Muscle layer of colon (tissue), 2 donors: ENCODE measurements around the gene BUD13.

Experiments used
- H3K27ac ChIP-seq: one replicate; pipeline ENCODE4 v1.7.0; 2013; ENCODE audit warnings: low read depth, mild to moderate bottlenecking, low read length, moderate library complexity
- H3K27me3 ChIP-seq, 2 donors: one replicate each; pipeline ENCODE4 v1.7.0; 2013; ENCODE audit warnings: low read length in 2 of 2, mild to moderate bottlenecking in 2 of 2; ENCODE audit not compliant: insufficient read depth in 2 of 2, control insufficient read depth in 1 of 2
- H3K36me3 ChIP-seq: one replicate; pipeline ENCODE4 v1.7.0; 2013; ENCODE audit warnings: mild to moderate bottlenecking, low read length; ENCODE audit not compliant: insufficient read depth
- H3K4me1 ChIP-seq: one replicate; pipeline ENCODE4 v1.7.0; 2013; ENCODE audit warnings: mild to moderate bottlenecking, low read length; ENCODE audit not compliant: insufficient read depth
- H3K4me3 ChIP-seq, 2 donors: one replicate each; pipeline ENCODE4 v1.7.0; 2013; ENCODE audit warnings: low read length in 2 of 2, low read depth in 1 of 2, mild to moderate bottlenecking in 1 of 2, moderate library complexity in 1 of 2
- H3K9ac ChIP-seq: one replicate; pipeline ENCODE4 v1.7.0; 2013; ENCODE audit warnings: low read length
- H3K9me3 ChIP-seq: one replicate; pipeline ENCODE4 v1.7.0; 2013; ENCODE audit warnings: mild to moderate bottlenecking, low read length
- donor health status: abdominal sarcoma.
- donor health status: Adenocarcinoma of cecum.

BUD13 gene

GRCh38 chr11:116710001-116710674 lies 62.6 kb downstream of the BUD13 start:
- Histone ChIP-seq H3K27ac (no peak overlapping the region), H3K4me3 (no peak overlapping the region), H3K9ac (no peak overlapping the region), H3K36me3 (no peaks in the 10 kb centered on the region), H3K9me3 (no peaks in the 10 kb centered on the region), H3K4me1 (no peaks in the 10 kb centered on the region), H3K27me3 (peaks cover 0 to 6% of the 10 kb centered on the region in 2 donors)

GRCh38 chr11:116707746-116708145 lies 65.0 kb downstream of the BUD13 start:
- no peaks in the 10 kb centered on the region for H3K9me3 ChIP-seq
- peaks cover 0 to 6% of the 10 kb centered on the region in 2 donors for H3K27me3 ChIP-seq
- H3K9ac ChIP-seq, result no peak overlapping the region
- H3K4me3 ChIP-seq, result no peak overlapping the region
- H3K27ac ChIP-seq, result no peak overlapping the region
- H3K4me1 ChIP-seq, result no peaks in the 10 kb centered on the region
- H3K36me3 ChIP-seq, result no peaks in the 10 kb centered on the region

- Histone ChIP-seq H3K27ac (no peak overlapping the region), H3K9ac (no peak overlapping the region), H3K27me3 (peaks cover 0 to 6% of the 10 kb centered on the region in 2 donors), H3K9me3 (no peaks in the 10 kb centered on the region), H3K4me3 (no peak overlapping the region), H3K36me3 (no peaks in the 10 kb centered on the region), H3K4me1 (no peaks in the 10 kb centered on the region)
Measured at GRCh38 chr11:116707161-116707629, 65.6 kb downstream of the BUD13 start.

GRCh38 chr11:116703421-116703820 lies 69.4 kb downstream of the BUD13 start:
- H3K4me1 ChIP-seq, result no peaks in the 10 kb centered on the region
- no peak overlapping the region for H3K4me3 ChIP-seq
- H3K36me3 ChIP-seq, result no peaks in the 10 kb centered on the region
- H3K9ac ChIP-seq, result no peak overlapping the region
- no peak overlapping the region for H3K27ac ChIP-seq
- no peaks in the 10 kb centered on the region for H3K9me3 ChIP-seq
- peaks cover 0 to 6% of the 10 kb centered on the region in 2 donors for H3K27me3 ChIP-seq

- H3K9me3 ChIP-seq, result no peaks in the 10 kb centered on the region
- H3K9ac ChIP-seq, result no peak overlapping the region
- H3K27me3 ChIP-seq, result peaks cover 0 to 6% of the 10 kb centered on the region in 2 donors
- no peak overlapping the region for H3K4me3 ChIP-seq
- H3K4me1 ChIP-seq, result no peaks in the 10 kb centered on the region
- no peaks in the 10 kb centered on the region for H3K36me3 ChIP-seq
- no peak overlapping the region for H3K27ac ChIP-seq
Measured at GRCh38 chr11:116702772-116703385, 69.9 kb downstream of the BUD13 start.

- no peaks in the 10 kb centered on the region for H3K4me1 ChIP-seq
Measured at GRCh38 chr11:116701876-116702275, 70.9 kb downstream of the BUD13 start.

GRCh38 chr11:116701297-116701801 lies 71.4 kb downstream of the BUD13 start:
- Histone ChIP-seq H3K4me3 (no peak overlapping the region), H3K9ac (no peak overlapping the region), H3K36me3 (no peaks in the 10 kb centered on the region), H3K27ac (no peak overlapping the region), H3K27me3 (peaks cover 0 to 3% of the 10 kb centered on the region in 2 donors), H3K4me1 (no peaks in the 10 kb centered on the region), H3K9me3 (no peaks in the 10 kb centered on the region)

More at GRCh38 chr11:116701876-116702275, 70.9 kb downstream of the BUD13 start:
- H3K36me3 ChIP-seq, result no peaks in the 10 kb centered on the region
- no peak overlapping the region for H3K27ac ChIP-seq
- H3K9me3 ChIP-seq, result no peaks in the 10 kb centered on the region
- peaks cover 0 to 3% of the 10 kb centered on the region in 2 donors for H3K27me3 ChIP-seq
- no peak overlapping the region for H3K9ac ChIP-seq
- no peak overlapping the region for H3K4me3 ChIP-seq

GRCh38 chr11:116700586-116701220 lies 72.1 kb downstream of the BUD13 start:
- H3K36me3 ChIP-seq, result no peaks in the 10 kb centered on the region
- no peak overlapping the region for H3K27ac ChIP-seq
- peaks cover 0 to 3% of the 10 kb centered on the region in 2 donors for H3K27me3 ChIP-seq
- H3K9me3 ChIP-seq, result no peaks in the 10 kb centered on the region
- H3K9ac ChIP-seq, result no peak overlapping the region
- H3K4me1 ChIP-seq, result no peaks in the 10 kb centered on the region
- no peak overlapping the region for H3K4me3 ChIP-seq
